Measurements from ENCODE around the gene GABARAP. TPM values are rescaled to one million over a fixed set of nuclear protein-coding genes. Genes with fewer than 3 reads are reported as not detected.

Gene GABARAP
- total and polyA plus RNA-seq, 2 of the 13 experiments (the other 11 are each of a cell fraction or from before 2014, with no cell fraction given): 161 to 310 TPM

- TF ChIP-seq TEAD3 (CRISPR knock-in tag; optimal IDR thresholded peaks at IDR 0.05; ENCODE audit: borderline replicate concordance): peak; percentile 65
- peak in 1 of 2 experiments; percentile 95; a peak in 2 of 4 replicates for TF ChIP-seq KLF16 (CRISPR knock-in tag; IDR thresholded peaks at IDR 0.05)
- no peak for TF ChIP-seq TERF1 (CRISPR knock-in tag; IDR thresholded peaks at IDR 0.05)
- TF ChIP-seq ZNF703 (CRISPR knock-in tag; IDR thresholded peaks at IDR 0.05; ENCODE audit: borderline replicate concordance): no peak
- TF ChIP-seq TOE1 (CRISPR knock-in tag; IDR thresholded peaks at IDR 0.05): 0 out of 2 replicates have a peak, but pooled peaks have one; percentile 75
- TF ChIP-seq AGO2 (optimal IDR thresholded peaks at IDR 0.05; ENCODE audit: low read depth, low read length): peak; percentile 100
- no peak for TF ChIP-seq ZFP1 (CRISPR knock-in tag; IDR thresholded peaks at IDR 0.05)
- peak; percentile 82; the same call in 1 of the 2 replicates for TF ChIP-seq ETS1 (CRISPR knock-in tag; IDR thresholded peaks at IDR 0.05)
- TF ChIP-seq ETV5 (CRISPR knock-in tag; IDR thresholded peaks at IDR 0.05; ENCODE audit: borderline replicate concordance): peak; percentile 28; the same call in 1 of the 2 replicates
- TF ChIP-seq ZNF549 (CRISPR knock-in tag; IDR thresholded peaks at IDR 0.05): no peak
- TF ChIP-seq RCOR2 (CRISPR knock-in tag; IDR thresholded peaks at IDR 0.05): no peak
- TF ChIP-seq FUBP1 (CRISPR knock-in tag; IDR thresholded peaks at IDR 0.05; ENCODE audit: borderline replicate concordance): peak; percentile 76; the same call in 1 of the 2 replicates
- TF ChIP-seq HMG20A (CRISPR knock-in tag; IDR thresholded peaks at IDR 0.05; ENCODE audit: borderline replicate concordance): no peak
- peak; percentile 86 for TF ChIP-seq ZBTB25 (CRISPR knock-in tag; IDR thresholded peaks at IDR 0.05)
- no peak for TF ChIP-seq ZBTB42 (CRISPR knock-in tag; IDR thresholded peaks at IDR 0.05)
- TF ChIP-seq GPN1 (CRISPR knock-in tag; IDR thresholded peaks at IDR 0.05; ENCODE audit: borderline replicate concordance): no peak; the same call in 1 of the 2 replicates
- TF ChIP-seq ZNF878 (CRISPR knock-in tag; IDR thresholded peaks at IDR 0.05): no peak; the same call in 1 of the 2 replicates
- no peak for TF ChIP-seq ZNF296 (CRISPR knock-in tag; conservative IDR thresholded peaks at IDR 0.05)
- peak; percentile 48; the same call in 1 of the 2 replicates for TF ChIP-seq HCFC1 (IDR thresholded peaks at IDR 0.05; ENCODE audit: low read depth, low read length)
- no peak for TF ChIP-seq DDIT3 (CRISPR knock-in tag; IDR thresholded peaks at IDR 0.05)
- 0 out of 2 replicates have a peak, but pooled peaks have one; percentile 24 for TF ChIP-seq FOXJ3 (CRISPR knock-in tag; IDR thresholded peaks at IDR 0.05; ENCODE audit: borderline replicate concordance)
- TF ChIP-seq TFE3 (CRISPR knock-in tag; IDR thresholded peaks at IDR 0.05): peak; percentile 99
These were observed 7.9 kb downstream of the GABARAP start, which contains the start of gene DVL2 (continued) for GRCh38 chr17:7234083-7234951.
